T-cell (primary cell): ENCODE measurements around the gene C14orf132. TPM values are rescaled to one million over a fixed set of nuclear protein-coding genes. Genes with fewer than 3 reads are reported as not detected.

ENCODE experiments used
- ATAC-seq, 4 experiments: fragments of 200-7000 bp in 3 of 4; fragments of 150-1000 bp in 1 of 4; cut with Tn5 transposase; replicated peaks in 1 of 4; 1 replicate in 3 of 4; 2 replicates in 1 of 4; pipeline ENCODE4 v1.10.0; 2021; ENCODE audit warnings: moderate library complexity in 3 of 4, mild to moderate bottlenecking in 2 of 4, moderate number of reproducible peaks in 1 of 4
- CTCF ChIA-PET, 2 donors: fragments of 300-600 bp; sonication (Branson Sonifier 250); formaldehyde crosslinking; loops; one replicate each; lab custom pipeline; 2022; ENCODE audit warnings: antibody characterized with exemption in 2 of 2; lab: Charles Lee
- POLR2A ChIA-PET, 2 donors: fragments of 300-600 bp; sonication (Branson Sonifier 250); formaldehyde crosslinking; loops; one replicate each; lab custom pipeline; 2022; ENCODE audit warnings: antibody characterized with exemption in 2 of 2; lab: Charles Lee
- DNase-seq, 35 experiments: peaks; one replicate each; pipeline versions ENCODE4 v3.0.0 to v3.0.0-alpha.2; 2013 to 2023
- H3K27ac ChIP-seq: one replicate; pipeline ENCODE4 v1.5.1; 2013; ENCODE audit warnings: low read length
- H3K27me3 ChIP-seq, 2 experiments: replicated peaks in 1 of 2; 1 replicate in 1 of 2; 2 replicates in 1 of 2; pipeline versions ENCODE4 v1.6.1 to v1.7.0; 2013; ENCODE audit warnings: low read length in 1 of 2, mixed read lengths in 1 of 2; ENCODE audit not compliant: control insufficient read depth in 2 of 2, insufficient read depth in 2 of 2; ENCODE audit errors: extremely low read depth in 1 of 2
- H3K36me3 ChIP-seq, 2 donors: 1 replicate in 1 of 2; 2 replicates in 1 of 2; pipeline versions ENCODE4 v1.6.1 to v1.7.0; 2013; ENCODE audit warnings: low read length in 1 of 2; ENCODE audit not compliant: control insufficient read depth in 2 of 2, insufficient read depth in 1 of 2; ENCODE audit errors: extremely low read depth in 1 of 2
- H3K4me1 ChIP-seq, 2 experiments: 1 replicate in 1 of 2; 2 replicates in 1 of 2; pipeline versions ENCODE4 v1.6.1 to v1.7.0; 2013; ENCODE audit warnings: low read length in 2 of 2, mixed read lengths in 1 of 2; ENCODE audit not compliant: insufficient read depth in 2 of 2, control insufficient read depth in 1 of 2; ENCODE audit errors: extremely low read depth in 1 of 2
- H3K4me3 ChIP-seq, 2 donors: 1 replicate in 1 of 2; 2 replicates in 1 of 2; pipeline versions ENCODE4 v1.5.1 to v1.7.0; 2013; ENCODE audit warnings: mild to moderate bottlenecking in 2 of 2, low read length in 1 of 2, moderate library complexity in 1 of 2; ENCODE audit not compliant: control insufficient read depth in 1 of 2; ENCODE audit errors: extremely low read depth in 1 of 2
- H3K9me3 ChIP-seq: 2 replicates; pipeline ENCODE4 v1.7.0; 2013
- H3K27ac Mint-ChIP-seq, 2 donors: one replicate each; pipeline ENCODE4 v1.8.0; 2020 to 2021; ENCODE audit warnings: mild to moderate bottlenecking in 2 of 2, mixed read lengths in 2 of 2
- H3K27me3 Mint-ChIP-seq, 2 donors: one replicate each; pipeline ENCODE4 v1.8.0; 2021 to 2022; ENCODE audit warnings: mixed read lengths in 2 of 2
- H3K36me3 Mint-ChIP-seq: one replicate; pipeline ENCODE4 v1.8.0; 2021; ENCODE audit warnings: mixed read lengths
- H3K4me1 Mint-ChIP-seq, 3 donors: one replicate each; pipeline ENCODE4 v1.8.0; 2020 to 2022; ENCODE audit warnings: mixed read lengths in 3 of 3, mild to moderate bottlenecking in 1 of 3
- H3K4me3 Mint-ChIP-seq, 3 donors: one replicate each; pipeline ENCODE4 v1.8.0; 2020 to 2022; ENCODE audit warnings: mild to moderate bottlenecking in 3 of 3, mixed read lengths in 3 of 3, moderate library complexity in 3 of 3
- H3K9me3 Mint-ChIP-seq, 3 donors: one replicate each; pipeline ENCODE4 v1.8.0; 2020 to 2022; ENCODE audit warnings: mixed read lengths in 3 of 3
- WGBS: methylation state at CpG from one replicate; pipeline ENCODE4 v1.1.5; 2013; ENCODE audit warnings: missing lambda C conversion rate; ENCODE audit not compliant: insufficient coverage; 5-methylcytosine and 5-hydroxymethylcytosine counted together
- total RNA-seq, 35 experiments: library from RNA in 6 of 35; stranded (reverse) in 6 of 35; fragments of 120-200 nt in 1 of 35; gene quantifications; one replicate each; pipeline versions ENCODE4 v1.2.1 to v1.2.4 and lab custom pipeline; 2013 to 2026

C14orf132 gene
- total RNA-seq, 5 donors from 2014 or later (not counting 1 experiment from before 2014, with no cell fraction given): 3.5 to 8.4 (median 5.2) TPM

DNA sequence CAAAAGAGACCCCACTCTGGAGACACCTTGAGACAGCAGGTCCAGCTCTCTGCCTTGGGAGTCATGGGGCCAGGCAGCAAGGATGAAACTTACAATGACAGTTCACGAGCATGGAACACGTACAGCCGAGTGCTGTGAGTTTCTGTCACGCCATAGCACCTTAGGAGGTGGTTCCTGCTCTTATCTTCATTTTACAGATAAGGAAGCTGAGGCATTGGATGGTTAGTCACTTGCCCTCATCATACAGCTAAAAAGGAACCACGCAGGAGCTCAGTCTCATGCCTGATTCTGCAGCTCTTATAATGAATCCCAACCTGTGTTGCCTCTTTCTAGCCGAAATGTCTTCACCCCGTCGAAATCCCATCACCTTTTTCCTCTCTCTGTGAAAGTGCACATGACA lies 39.9 kb downstream of the C14orf132 start:
- Histone ChIP-seq H3K9me3 (no peaks in the 10 kb centered on the region), H3K4me3 (no peak overlapping the region), H3K36me3 (no peaks in the 10 kb centered on the region), H3K4me1 (no peaks in the 10 kb centered on the region), H3K27ac (no peak overlapping the region), H3K27me3 (peaks cover 0 to 31% of the 10 kb centered on the region in 2 experiments)
- ChIA-PET POLR2A (no interaction called here), CTCF (no interaction called here)
- Mint-ChIP-seq H3K27ac (no peak overlapping the region), H3K4me3 (no peak overlapping the region), H3K27me3 (peaks cover 8 to 27% of the 10 kb centered on the region in 2 donors), H3K4me1 (no peaks in the 10 kb centered on the region), H3K36me3 (peaks cover 3% of the 10 kb centered on the region), H3K9me3 (no peaks in the 10 kb centered on the region)
- no CpG with 5 or more reads among the region's 8 CpGs for WGBS
- DNase-seq: no peak
- ATAC-seq: no peak

DNA sequence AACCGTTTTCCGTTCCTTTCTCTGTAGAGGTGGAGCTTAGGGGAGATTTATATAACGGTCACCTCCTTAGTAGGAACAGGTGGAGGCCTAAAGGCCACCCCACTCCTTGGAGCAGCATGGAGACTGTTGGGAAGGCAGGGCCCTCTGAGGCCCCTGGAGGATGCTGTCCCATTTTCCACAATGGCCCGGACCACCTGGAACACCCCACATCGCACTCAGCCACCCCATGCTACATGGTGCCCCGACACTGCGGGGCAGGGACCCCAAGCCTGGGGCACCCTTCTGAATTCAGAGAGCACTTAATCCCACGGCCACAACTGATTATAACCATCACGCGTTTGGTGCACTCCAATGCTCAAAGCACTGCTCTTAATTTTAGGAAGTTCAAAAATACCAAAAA lies 41.4 kb downstream of the C14orf132 start:
- no peaks in the 10 kb centered on the region for H3K4me1 ChIP-seq
- H3K4me1 Mint-ChIP-seq: no peaks in the 10 kb centered on the region
- no peak overlapping the region for H3K27ac Mint-ChIP-seq
- H3K36me3 Mint-ChIP-seq: peaks cover 3% of the 10 kb centered on the region
- no peak overlapping the region for H3K4me3 ChIP-seq
- peaks cover 8 to 27% of the 10 kb centered on the region in 2 donors for H3K27me3 Mint-ChIP-seq
- WGBS: 49% methylated on average over 4 of the region's 10 CpGs
- no peaks in the 10 kb centered on the region for H3K9me3 Mint-ChIP-seq
- H3K27me3 ChIP-seq: peaks cover 0 to 33% of the 10 kb centered on the region in 2 experiments
- DNase-seq (no peak), ATAC-seq (no peak)
- no peak overlapping the region for H3K27ac ChIP-seq
- ChIA-PET POLR2A (no interaction called here), CTCF (no interaction called here)
- H3K36me3 ChIP-seq: no peaks in the 10 kb centered on the region
- no peak overlapping the region for H3K4me3 Mint-ChIP-seq
- H3K9me3 ChIP-seq: no peaks in the 10 kb centered on the region

DNA sequence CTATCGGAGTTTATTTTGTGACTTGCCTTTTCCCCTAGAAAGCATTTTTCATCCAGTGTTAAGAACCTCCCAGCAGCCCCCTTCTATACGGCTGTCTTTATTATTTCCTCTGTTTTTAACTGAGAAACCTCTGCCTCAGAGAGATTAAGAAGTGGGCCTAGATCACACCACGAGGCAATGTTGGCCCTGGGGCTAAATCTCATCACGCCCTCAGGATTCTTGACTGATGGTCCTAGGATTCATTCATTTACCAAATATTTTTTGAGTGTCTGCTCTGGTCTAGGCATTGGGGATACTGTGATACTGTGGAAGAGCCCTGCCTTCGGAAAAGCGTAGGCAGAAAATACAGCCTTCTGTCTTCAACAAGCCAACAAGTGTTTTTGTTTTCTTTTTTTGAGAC lies 42.1 kb downstream of the C14orf132 start:
- Histone ChIP-seq H3K27me3 (peaks cover 0 to 36% of the 10 kb centered on the region in 2 experiments), H3K27ac (no peak overlapping the region), H3K9me3 (no peaks in the 10 kb centered on the region), H3K4me1 (no peaks in the 10 kb centered on the region), H3K4me3 (no peak overlapping the region), H3K36me3 (no peaks in the 10 kb centered on the region)
- ChIA-PET POLR2A (interaction anchor here in 1 of 2 donors (0.6 kb wide), 1 partner anchor 54 kb away, joined by 3 read pairs; no protein-coding TSS in a partner anchor), CTCF (no interaction called here)
- Mint-ChIP-seq H3K4me1 (no peaks in the 10 kb centered on the region), H3K4me3 (no peak overlapping the region), H3K27me3 (peaks cover 8 to 27% of the 10 kb centered on the region in 2 donors), H3K36me3 (peaks cover 3% of the 10 kb centered on the region), H3K9me3 (no peaks in the 10 kb centered on the region), H3K27ac (no peak overlapping the region)
- WGBS: 88% methylated on average over 1 of the region's 6 CpGs
- no peak for DNase-seq
- no peak for ATAC-seq

DNA sequence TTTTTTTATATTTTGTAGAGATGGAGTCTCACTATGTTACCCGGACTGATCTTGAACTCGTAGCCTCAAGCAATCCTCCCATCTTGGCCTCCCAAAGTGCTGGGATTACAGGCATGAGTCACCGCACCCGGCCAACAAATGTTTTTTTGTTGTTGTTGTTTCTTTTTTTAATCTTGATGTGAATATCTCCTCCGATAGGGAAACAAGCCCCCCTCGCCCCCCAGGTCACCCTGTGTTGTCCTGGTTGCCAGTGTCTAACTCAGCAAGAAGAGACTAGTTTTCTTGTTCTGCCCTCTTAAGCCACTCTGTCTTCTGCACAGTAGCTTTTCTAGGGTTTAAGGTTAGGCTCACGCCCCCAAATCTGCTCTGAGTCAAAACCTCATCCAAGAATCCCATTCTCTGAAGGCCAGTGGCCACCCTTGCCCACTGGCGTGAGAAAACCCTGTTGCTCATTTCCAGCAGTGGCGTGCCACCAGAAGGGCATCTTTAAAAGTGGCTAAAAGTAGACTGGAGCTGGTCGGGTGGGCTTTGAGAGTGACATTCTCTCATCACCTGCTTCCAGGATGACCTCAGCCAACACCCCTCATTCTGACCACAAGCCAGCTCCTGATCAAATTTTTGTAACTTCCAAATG lies 42.7 kb downstream of the C14orf132 start:
- Histone ChIP-seq H3K9me3 (no peaks in the 10 kb centered on the region), H3K27me3 (peaks cover 0 to 40% of the 10 kb centered on the region in 2 experiments), H3K36me3 (no peaks in the 10 kb centered on the region), H3K4me1 (no peaks in the 10 kb centered on the region), H3K27ac (no peak overlapping the region), H3K4me3 (no peak overlapping the region)
- Mint-ChIP-seq H3K4me1 (no peaks in the 10 kb centered on the region), H3K27ac (no peak overlapping the region), H3K9me3 (no peaks in the 10 kb centered on the region), H3K36me3 (peaks cover 3% of the 10 kb centered on the region), H3K27me3 (peaks cover 6 to 25% of the 10 kb centered on the region in 2 donors), H3K4me3 (no peak overlapping the region)
- ChIA-PET POLR2A (interaction anchor here in 1 of 2 donors (0.6 kb wide), 1 partner anchor 53 kb away, joined by 3 read pairs; no protein-coding TSS in a partner anchor), CTCF (no interaction called here)
- DNase-seq (no peak), ATAC-seq (no peak)
- 69% methylated on average over 3 of the region's 10 CpGs for whole genome bisulfite sequencing

DNA sequence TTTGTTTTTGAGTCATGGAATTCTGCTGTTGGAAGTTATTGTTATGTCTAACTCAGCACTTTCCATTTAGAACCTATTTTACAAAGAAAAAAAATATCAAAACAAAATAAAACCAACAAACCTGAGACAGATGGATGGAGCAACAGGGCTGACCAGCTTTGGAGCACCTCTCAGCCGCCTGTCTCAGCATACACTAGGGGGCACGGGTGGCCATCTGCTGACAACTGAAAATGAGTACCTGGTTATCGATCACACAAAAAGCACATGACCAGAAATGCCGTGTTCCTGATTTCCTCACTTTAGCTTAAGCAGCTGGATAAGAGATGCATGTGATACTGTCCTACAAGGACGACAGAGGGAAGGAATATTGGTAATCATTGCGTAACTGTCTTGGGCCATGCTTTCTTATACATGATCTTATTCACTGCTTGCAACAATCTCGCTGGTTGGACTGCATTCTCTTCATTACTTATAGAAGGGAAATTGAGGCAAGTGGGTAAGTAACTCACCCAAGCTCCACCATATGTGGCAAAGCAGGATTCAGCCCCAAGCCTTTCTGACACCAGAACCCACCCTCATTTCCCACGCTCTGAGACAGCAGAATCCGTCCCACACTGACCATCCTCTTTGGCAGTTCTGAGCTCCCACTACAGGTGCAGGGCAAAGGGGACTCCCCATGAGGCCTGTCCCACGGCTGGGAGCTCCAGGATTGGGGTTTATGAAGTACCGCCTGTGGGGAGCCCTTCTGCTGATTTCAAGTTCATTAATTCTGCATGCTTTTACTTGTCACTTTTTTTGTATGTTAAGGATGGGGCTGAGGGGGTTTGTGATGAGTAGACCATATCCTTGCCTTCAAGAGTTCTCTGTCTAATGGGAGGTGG lies 43.5 kb downstream of the C14orf132 start:
- Mint-ChIP-seq H3K27me3 (peaks cover 3 to 20% of the 10 kb centered on the region in 2 donors), H3K4me3 (no peak overlapping the region), H3K27ac (no peak overlapping the region), H3K36me3 (peaks cover 3% of the 10 kb centered on the region), H3K9me3 (no peaks in the 10 kb centered on the region), H3K4me1 (no peaks in the 10 kb centered on the region)
- no peaks in the 10 kb centered on the region for H3K4me1 ChIP-seq
- 76% methylated on average over 7 of the region's 11 CpGs for whole genome bisulfite sequencing
- no peak overlapping the region for H3K27ac ChIP-seq
- ATAC-seq (no peak), DNase-seq (no peak)
- no peaks in the 10 kb centered on the region for H3K9me3 ChIP-seq
- ChIA-PET POLR2A (no interaction called here), CTCF (no interaction called here)
- no peak overlapping the region for H3K4me3 ChIP-seq
- peaks cover 0 to 38% of the 10 kb centered on the region in 2 experiments for H3K27me3 ChIP-seq
- no peaks in the 10 kb centered on the region for H3K36me3 ChIP-seq

DNA sequence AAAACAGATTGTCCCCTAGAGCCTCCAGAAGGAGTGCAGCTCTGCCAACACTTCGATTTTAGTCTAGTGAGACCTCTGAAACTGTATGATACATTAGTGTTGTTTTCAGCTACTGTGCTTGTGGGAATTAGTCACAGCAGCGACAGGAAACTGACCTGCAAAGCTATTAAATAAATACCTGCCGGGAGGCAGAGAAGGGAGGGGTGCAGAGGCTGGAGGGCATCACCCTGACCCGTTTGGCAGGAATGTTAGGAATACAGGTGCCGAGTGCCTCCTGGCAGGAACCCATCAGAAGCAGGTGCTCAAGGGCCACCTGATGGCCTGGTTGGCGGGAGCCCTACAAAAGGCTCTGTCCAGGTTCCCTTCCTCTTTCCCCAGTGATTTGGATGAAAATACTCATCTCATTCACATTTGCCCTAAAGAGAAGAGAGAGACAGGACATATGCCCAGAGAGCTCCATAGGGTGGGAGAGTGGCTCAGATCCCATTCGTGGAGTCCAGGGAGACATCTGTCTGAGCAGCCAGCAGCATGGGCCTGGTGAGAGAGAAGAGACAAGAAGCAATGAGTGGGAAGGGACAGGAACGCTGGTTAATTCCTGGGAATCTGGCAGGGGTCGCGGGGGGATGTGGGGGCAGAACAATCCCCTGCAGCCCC lies 44.6 kb downstream of the C14orf132 start:
- no peak overlapping the region for H3K27ac Mint-ChIP-seq
- H3K36me3 Mint-ChIP-seq: peaks cover 3% of the 10 kb centered on the region
- H3K4me1 ChIP-seq: no peaks in the 10 kb centered on the region
- H3K36me3 ChIP-seq: no peaks in the 10 kb centered on the region
- no peaks in the 10 kb centered on the region for H3K4me1 Mint-ChIP-seq
- H3K9me3 Mint-ChIP-seq: no peaks in the 10 kb centered on the region
- H3K27me3 Mint-ChIP-seq: peaks cover 3 to 13% of the 10 kb centered on the region in 2 donors
- POLR2A ChIA-PET: no interaction called here
- H3K9me3 ChIP-seq: no peaks in the 10 kb centered on the region
- CTCF ChIA-PET: no interaction called here
- peaks cover 0 to 35% of the 10 kb centered on the region in 2 experiments for H3K27me3 ChIP-seq
- H3K4me3 ChIP-seq: no peak overlapping the region
- no peak for ATAC-seq
- DNase-seq: no peak
- H3K27ac ChIP-seq: no peak overlapping the region
- H3K4me3 Mint-ChIP-seq: no peak overlapping the region
- WGBS: 70% methylated on average over 8 of the region's 10 CpGs
